ENCODE measurements around the gene PCGF3.
"Not testable (repeated sequence)": the region's sequence is repeated elsewhere in the genome, so short reads cannot be mapped to it uniquely, and the experiment has no call there.

Gene PCGF3

DNA sequence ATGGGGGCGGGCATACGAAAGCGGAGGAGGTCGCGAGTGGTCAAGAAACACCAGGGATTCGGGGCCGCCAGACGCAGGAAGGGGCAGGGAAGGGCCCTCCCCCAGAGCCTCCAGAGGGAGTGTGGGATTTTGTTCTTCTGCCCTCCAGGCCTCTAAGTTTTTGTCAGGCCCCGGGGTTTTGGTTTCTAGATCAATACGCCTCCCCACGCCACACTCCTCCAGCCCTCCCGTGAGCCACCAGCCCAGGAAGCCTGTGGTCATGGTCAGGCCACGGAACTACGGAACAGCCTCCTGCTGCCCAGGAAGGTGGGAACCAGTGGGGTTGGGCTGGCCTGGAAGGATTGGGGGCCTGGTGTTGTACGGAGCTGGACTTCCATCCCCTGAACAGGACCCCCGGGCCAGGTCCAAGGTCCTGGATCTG, 81.9 kb downstream of the PCGF3 start:
- DNase-seq, result no peak

DNA sequence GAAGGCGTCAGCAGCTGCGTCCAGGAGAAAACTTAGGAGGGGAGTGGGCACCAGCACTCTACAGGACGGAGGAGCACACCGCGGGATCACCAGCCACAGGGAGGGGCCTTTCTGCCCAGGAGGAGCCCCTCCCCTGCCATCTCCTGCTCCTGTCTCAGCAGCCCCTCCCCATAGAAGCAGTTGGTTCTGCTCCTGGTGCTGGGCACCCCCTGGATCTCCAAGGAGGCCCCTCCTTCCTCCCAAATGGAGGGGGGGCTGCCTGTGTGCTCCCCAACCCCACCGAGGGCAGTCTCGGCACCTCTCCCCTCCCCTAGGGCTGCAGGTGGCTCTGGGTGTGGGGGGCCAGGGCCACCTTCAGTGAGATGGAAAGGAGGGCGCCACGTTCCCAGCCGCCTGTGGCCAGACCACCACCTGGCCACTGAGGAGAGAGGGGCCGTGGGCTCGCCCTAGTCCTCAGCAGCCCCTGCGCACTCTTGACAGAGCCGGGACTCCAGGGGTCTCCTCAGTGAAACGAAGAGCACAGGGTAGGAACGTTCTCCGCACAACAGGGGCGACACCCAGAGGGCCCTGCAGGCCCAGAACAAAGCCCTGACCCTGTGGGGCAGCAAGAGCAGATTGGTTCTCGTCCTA, 82.5 kb downstream of the PCGF3 start:
- no peak for DNase-seq

DNA sequence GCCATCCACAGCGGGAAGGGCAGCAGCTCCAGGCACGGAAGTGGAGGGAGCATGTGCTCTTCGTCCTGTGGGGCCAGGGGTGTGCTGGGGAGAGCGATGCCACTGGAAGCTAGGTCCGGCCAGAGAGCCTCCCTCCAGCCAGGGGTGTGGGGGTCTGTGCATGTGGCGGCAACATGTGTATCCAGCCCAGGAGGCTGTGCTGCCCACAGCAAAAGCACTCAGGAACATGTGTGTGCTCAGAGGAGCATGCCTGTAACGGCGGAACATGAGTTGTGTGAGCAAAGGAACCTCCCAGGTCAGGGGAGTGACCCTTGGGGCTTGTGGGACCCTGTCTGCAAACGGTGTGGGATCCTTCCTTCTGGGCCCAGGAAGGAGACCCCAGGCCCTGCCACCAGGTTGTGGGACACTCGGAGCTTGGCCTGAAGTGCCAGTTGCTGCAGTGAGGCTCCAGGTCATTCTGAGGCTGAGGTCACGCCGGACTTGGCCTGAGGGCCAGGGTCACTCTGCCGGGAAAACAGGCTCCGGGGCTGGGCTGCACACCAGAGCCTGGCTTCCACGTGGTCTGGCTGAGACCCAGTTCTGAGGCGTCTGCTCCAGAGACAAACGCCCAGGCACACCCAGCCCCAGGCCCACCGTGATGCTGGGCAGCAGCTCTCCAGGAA, 83.1 kb downstream of the PCGF3 start:
- no peak for DNase-seq

DNA sequence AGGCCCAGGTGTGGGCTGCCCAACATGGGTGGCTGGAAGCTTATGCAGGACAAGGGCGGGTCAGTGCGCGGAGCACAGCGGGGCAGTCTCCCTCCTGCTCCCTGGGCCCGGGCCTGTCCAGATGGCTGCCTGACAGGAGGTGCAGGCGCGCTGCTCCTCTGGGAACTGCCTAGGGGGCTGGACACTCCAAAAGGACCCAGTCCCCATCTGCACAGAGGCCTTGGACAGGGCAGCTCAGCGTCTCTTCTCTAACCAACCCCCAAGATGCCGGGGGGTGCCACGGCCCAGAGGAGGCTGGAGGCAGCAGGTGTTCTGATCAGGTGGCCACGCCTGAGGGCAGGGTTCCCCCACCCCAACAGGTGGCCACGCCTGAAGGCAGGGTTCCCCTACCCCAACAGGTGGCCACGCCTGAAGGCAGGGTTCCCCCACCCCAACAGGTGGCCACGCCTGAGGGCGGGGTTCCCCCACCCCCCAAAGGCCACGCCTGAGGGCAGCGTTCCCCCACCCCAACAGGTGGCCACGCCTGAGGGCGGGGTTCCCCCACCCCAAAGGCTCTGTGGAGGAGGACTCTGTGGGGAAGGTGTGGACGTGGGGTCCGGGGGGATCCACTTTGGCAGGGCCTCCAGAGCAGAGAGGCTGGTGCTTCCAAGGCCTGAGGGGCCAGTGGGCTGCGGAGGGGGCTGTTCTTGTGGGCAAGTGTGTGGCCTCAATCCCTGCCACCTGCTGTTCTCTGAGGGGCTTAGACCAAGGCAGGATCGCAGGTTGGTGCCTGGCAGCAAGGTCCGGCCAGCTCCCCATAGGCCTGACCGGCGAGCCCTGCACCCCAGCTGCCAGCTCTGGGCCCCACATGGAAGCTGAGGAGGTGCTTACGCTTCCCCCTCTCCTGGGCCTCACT, 84.2 kb downstream of the PCGF3 start:
- DNase-seq, result no peak

DNA sequence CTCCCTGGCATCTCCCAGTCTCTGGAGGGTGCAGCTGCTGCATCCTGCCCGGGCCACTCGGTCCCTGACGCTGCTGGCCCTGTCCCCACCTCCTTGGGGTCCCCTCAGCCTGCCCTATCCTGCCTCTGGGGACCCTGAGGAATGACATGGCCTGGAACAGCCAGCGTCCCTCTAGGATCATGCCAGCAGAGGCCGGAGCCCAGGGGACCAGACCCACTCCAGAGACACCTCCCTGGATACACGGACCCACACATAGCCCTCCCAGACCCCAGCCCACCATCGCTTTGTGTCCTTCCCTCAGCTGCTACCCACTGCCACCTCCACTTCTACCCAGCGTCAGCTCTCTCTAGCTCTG, 84.8 kb downstream of the PCGF3 start:
- DNase-seq, result no peak

DNA sequence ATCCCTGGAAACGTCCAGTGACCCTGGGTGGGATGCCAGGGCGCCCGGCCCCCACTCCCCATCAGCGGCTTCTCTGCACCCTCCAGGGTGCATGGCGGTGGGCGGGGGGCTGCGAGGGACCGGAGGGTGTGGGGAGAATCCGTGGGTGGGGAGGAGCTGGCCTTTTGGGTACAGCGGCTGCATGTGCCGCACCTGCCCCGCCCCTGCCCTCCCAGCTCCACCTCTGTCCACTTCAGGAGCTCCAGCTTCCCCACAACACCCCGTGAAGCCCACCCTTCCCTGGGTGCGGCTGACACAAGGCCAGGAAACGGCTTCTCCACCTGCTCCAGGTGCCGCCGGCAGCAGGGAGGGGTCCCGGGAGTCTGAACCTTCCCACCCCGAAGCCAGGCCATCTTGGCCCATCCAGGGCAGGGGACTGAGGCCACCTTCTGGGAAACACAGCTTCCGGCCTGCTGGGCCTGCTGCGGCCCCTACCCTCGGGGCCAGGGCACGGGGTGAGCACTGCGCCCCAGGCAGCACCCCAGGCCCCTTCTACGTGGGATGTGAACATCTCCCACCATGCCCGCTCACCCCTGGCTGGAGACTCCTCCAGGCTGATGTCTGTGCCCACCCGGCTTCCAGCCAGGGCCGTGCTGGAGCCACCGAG, 85.7 kb downstream of the PCGF3 start:
- DNase-seq, result no peak

DNA sequence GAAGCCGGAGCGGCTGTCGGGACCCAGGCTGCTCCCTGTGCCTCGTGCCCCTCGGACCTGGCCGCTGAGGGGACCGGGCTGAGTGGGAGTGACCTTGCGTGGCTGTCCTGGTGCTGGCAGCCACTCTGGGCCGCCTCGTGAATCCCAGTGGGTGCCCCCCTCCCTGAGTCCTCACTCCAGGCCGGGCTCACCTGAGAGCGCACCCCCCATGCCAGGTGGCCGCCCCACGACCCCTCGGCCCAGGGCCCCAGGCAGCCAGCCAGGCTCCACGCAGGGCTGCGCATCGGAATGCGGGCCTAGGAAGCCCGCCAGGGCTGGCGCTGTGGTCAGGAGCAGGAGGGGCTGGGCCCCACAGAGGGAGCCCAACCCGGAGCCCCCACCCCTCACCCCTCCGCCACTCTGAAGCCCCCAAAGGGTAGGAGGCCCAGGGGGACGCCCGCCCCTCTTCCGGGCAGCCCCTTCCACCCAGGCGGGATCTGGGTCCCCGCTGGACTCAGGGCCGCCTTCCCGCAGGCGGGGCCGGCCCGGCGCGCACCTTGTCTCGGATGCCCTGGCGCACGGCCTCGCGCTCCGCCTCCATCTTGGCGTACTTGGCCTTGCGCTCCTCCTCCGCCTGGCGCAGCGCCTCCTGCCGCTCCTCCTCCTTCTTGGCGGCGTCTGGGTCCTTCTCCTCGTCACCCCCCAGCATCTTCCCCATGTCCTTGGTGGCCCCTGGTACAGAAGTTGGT, 86.4 kb downstream of the PCGF3 start:
- no peak for DNase-seq

DNA sequence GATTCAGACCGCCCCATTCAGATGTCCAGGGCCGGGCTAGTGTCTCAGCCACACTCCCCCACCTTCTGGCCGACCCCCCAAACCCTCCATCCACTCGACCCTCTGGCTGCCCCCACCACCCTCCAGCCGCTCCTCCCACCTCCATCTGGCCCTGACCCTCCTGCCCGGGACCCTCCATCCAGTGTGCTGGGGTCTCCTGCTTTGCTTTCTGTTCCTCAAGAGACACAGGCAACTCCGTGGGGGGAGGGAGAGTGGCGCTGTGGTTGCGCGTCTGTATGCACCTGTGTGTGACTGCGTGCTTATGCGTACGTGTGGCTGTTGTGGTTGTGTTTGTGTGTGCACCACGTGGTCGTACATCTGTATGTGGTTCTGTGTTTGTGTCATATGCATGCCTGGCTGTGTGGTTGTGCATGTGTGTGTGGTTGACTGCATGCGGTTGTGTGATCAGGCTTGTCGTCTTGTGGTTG, 87.0 kb downstream of the PCGF3 start:
- peak; percentile 40 for DNase-seq

DNA sequence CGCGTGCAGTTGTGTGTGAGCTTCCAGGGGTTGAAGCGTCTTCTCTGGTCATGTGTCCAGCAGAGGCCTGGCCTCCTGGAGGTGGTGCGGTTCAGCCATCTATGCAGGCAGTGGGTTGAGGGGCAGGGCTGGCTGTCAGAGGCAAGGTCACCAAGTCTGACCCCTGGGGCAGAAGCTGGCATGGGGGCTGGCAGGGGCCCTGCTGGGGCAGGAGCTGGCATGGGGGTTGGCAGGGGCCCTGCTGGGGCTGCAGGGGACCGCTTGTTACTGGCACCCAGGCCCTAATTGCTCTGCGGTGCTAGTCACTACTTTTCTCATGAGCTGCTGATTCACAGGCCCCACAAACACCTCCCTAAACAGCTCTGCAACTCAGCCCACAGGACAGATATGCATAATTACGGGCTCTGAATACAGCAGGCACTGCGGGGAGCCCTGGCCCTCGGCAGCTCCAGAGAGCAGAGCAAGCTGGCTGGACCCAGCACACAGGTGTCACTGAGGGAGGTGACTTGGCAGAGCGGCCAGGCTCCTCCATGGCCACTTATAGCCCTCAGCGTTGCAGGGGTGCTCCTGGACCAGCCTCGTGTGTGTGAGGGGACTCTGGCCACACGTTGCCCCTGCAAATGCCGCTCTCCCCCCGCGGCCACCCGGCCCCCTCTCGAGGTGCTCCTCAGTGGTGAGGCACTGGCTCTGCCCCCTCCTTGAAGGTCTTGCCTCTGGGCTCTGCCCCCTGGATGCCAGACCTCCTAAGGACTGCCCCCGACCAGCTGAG, 87.6 kb downstream of the PCGF3 start:
- DNase-seq, result no peak

DNA sequence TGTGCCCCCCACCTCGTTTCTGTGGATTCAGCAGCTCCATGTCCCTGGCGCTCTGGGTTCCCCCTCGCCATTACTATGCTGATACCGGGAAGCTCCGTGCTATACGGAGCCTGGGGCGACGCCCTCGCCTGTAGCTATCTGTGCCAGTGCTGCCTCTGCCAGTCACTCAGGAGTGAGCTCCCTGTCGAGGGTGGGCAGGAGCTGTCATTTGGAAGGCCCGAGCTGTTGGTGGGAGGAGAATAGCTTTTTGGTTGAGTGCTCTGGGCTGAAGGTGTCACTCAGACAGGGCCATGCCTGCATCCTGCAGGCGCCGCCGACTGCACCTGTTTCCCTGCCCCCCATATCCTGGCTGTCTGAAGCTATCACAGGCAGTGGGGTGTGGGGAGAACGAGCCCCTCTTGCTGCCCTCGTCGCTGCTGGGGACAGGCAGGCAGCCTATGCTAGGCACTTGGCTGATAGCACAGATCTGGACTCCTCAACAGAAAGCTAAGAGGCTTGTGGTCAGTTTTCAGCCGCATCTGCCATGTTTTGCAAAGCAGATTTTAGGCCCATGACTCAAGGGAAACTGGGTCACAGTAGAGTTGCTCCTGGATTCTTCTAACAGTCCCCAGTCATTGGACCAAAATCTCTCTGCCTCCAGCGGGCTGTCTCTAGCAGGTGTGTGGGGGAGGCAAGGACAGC, 88.4 kb downstream of the PCGF3 start:
- DNase-seq, result no peak

DNA sequence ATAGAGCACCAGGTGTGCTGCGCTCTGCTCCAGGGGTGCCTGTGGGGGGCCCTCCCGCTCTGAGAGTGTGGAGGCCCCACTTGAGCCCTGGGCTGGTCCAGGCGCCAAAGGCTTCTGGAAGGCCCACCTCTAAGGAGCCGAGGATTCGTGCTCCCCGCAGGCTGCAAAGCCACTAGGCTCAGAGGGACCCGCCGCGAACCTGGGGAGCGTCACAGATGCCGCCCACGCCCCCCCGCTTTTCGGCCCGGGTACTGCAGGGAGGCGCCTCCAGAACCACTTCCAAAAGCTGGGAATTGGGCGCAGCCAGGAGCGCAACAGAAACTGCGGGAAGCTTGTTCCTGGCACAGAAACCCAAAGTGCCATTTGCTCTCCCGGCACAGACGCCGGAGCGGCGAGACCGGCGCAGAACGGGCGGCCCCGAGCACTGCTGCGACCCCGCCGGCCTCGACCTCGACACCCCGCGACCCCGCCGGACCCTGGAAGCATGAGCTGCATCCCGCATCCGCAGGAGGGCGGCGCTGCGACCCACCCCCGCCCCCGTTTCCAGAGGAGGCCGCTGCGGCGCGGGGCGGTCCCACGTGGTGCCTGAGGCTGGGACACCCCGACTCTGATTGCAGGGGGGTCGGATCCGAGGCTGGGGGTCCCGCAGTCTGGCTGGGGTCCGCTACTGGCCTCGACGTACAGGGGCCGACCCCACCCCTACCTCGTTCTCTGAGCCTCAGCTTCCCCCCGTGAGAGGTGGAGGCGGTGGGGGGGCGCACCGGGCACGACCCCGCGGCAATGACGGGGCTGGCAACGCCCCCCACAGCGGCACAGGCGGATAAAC, 89.5 kb downstream of the PCGF3 start:
- DNase-seq, result no peak

DNA sequence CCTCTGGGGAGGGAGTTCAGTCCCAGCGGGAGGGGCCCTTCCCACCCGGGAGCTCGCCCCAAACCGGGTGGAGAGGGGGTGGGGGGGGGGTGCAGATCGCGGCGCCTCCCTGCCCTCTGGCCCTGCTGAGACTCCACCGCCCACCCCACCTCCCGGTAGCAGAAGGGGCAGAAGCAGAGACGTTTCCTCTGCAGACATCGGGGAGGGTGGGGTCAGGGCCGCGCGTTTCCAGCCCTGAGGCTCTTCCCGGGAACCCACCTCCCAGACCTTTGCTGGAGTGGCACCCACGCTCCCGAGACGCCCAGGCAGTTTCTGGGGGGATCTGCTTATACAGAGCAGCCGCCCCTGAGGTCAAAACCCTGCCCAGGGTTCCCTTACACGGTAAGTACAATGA, 90.1 kb downstream of the PCGF3 start:
- DNase-seq, result no peak

DNA sequence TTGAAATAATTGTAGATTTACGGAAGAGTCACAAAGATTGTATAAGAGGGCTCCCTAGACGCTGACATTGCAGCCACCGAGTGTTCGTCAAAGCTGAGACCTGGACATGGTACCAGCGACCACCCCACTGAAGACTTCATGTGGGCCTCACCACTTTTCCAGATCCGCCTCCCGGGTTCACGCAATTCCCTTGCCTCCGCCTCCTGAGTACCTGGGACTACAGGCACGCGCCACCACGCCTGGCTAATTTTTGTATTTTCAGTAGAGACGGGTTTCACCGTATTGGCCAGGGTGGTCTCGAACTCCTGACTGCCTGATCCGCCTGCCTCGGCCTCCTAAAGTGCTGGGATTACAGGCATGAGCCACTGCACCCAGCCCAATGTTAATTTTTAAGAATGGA, 90.6 kb downstream of the PCGF3 start:
- no peak for DNase-seq

DNA sequence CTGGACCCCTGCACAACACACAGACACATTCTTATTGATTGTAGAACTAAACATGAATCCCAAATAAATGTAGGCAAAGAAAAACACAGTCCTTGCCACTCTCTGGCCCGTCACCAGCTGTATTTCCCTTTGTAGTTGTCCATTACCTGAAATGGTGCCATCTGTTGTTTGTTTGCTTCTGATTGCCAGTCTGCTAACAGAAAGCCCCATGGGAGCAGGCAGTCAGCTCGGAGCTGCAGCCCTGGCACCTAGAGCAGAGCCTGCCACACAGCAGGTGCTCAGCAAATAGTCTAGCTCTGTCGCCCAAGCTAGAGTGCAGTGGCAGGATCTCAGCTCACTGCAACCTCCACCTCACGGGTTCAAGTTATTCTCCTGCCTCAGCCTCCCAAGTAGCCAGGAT, 91.4 kb downstream of the PCGF3 start:
- no peak for DNase-seq

DNA sequence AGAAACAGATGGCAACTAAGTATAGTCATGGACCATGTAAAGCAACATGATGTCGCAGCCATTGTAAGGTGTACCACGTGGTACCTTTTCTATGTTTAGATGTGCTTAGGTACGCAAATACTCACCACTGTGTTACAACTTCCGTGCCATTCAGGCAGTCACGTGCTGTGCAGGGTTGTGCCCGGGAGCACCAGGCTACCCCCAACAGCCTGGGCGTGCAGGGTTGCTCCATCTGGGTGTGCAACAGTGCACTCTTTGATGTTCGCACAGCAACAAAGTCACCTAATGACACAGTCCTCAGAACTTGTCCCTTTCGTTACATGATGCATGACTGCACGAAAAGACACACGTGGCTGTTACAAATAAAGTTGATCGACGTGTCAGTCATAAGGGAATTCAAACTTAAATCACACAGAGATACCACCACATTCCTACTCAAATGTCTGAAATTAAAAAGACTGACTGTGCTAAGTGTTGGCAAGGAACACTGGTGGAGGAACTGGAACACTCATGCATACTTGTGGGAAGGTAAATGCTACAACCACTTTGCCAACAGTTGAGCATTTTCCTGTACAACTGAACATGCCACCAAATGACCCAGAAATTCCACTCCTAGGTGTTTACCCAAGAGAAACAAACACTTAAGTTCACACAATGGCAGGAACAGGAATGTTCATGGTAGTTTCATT, 95.9 kb downstream of the PCGF3 start:
- no peak for DNase-seq

DNA sequence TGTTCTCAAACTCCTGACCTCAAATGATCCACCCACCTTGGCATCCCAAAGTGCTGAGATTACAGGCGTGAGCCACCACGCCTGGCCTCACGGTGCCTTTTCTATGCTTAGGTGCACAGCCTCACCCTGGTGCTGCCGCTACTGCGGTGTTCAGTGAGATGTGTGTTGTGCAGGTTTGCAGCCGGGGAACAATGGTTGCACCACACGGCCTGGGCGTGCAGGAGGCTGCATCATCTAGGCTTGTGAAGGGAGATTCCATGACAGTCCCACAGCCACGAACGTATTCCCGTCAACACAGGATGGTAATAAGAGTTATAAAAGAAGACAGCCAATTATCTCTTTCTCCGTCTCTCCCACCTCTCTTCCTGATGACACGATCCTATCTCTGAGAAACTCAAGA, 98.3 kb downstream of the PCGF3 start:
- DNase-seq, result no peak

DNA sequence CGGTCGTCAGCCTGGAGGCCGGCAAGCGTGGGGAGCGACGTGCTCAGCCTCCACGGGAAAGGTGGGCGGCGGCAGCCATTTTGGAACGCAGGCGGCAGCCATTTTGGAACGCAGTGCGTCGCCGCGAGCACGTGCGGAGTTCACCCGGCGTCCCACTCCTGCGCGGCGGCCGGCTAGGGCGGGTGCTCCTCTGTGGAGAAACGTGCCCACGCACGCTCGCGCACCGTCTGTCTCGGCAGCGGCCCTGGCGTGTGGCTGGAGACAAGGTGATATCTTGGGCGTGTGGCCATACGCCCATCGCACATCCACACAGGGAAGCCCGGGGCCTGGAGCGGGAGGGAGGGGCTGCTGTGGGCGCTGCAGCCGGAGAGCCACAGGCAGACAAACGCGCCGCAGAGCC, 99.2 kb downstream of the PCGF3 start:
- no peak for DNase-seq

DNA sequence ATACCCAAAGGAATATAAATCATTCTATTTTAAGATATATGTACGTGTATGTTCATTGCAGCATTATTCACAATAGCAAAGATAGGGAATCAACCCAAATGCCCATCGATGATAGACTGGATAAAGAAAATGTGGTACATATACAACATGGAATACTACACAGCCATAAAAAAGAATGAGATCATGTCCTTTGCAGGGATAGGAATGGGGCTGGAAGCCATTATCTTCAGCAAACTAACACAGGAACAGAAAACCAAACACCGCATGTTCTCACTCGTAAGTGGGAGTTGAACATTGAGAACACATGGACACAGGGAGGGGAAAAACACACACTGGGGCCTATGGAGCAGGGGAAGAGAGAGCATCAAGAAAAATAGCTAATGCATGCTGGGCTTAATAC, 101.3 kb downstream of the PCGF3 start:
- DNase-seq, result not testable (repeated sequence)

DNA sequence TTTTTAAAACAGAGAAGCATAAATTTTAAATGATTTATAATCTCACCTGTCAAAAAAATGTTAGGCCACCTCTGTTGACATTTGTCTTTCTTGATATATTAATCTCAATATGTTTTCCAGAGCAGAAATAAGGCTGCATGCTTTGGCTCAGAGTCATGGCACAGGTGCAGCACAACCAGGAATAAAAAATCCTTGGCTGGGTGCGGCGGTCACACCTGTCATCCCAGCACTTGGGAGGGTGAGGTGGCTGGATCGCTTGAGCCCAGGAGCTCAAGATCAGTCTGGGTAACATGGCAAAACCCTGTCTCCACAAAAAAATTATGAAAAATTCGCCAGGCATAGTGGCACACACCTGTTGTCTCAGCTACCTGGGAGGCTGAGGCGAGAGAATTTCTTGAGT, 102.2 kb downstream of the PCGF3 start:
- no peak for DNase-seq
